Left renal cortex interstitium (tissue), 4 donors: ENCODE results near the gene ITGB7. TPM values are rescaled to one million over a fixed set of nuclear protein-coding genes. Genes with fewer than 3 reads are reported as not detected.

Source experiments
- DNase-seq, 4 donors: peaks; one replicate each; pipeline ENCODE4 v3.0.0-alpha.2; 2013; ENCODE audit warnings: low read depth in 4 of 4, low spot score in 2 of 4, missing footprints in 1 of 4
- polyA plus RNA-seq, 4 donors: library from polyadenylated mRNA; unstranded; fragments of 120-200 nt; gene quantifications; one replicate each; pipeline ENCODE4 v1.2.1, GENCODE V29; 2013; ENCODE audit not compliant: insufficient read length in 4 of 4

ITGB7 gene
- polyA plus RNA-seq, 4 donors, result 1.2 to 1.7 (median 1.3) TPM

DNA sequence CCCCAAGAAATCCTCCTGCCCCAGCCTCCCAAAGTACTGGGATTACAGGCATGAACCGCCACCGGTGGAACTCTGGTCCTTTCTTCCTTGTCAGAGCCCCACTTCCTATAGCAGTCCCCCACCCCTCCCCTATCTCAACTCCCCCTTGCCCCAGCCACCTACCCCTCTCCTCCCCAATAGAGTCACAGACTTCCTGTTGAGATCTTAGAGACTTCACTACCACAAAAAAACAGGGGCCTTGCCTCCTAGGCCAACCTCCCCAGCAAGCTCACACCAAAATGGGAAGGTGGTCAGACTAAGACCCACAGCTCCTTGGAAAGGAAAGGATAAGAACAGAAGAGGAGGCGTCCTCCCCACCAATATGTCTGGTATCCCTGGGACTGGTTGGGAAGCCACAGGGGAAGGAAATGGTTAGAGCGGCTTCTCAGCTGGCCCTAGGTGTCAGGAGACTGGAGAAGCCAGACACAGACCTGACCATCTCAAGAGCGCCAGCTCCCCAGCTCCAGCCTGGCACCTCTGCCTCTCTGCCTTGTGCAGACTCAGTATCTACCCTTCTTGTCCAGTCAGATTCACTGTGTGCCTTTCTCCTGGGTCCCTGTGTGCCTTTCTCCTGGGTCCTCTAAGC, 8.5 kb downstream of the ITGB7 start:
- no peak for DNase-seq

DNA sequence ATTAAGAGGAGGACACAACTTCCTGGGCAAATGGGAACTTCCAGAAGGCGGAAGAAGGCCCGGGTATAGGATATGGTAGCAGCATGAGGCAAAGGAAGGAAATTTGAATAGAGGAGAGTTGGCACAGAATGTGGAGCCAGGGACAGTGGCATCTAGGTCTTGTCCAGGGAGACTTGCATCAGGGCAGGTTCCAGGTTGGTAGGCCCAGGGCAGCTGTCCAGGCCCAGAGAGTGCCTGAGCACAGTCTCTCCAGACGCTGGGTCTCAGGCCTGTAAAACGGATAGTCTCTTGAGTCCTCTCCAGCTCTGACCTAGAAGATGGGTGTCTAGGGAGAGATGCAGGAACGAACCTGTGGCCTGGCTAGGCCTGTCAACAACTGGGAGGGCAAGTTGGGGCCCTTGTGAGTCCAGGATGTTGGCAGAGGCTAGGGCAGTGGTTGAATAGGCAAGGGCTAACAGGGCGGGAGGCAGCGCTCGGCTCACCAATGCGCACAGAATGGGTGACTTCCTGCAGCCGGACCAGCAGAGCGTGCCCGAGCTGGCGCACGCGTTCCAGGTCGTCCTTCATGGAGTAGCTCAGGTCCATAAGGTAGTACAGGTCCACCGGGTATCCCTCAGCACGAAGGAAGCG, 9.9 kb downstream of the ITGB7 start:
- no peak for DNase-seq

DNA sequence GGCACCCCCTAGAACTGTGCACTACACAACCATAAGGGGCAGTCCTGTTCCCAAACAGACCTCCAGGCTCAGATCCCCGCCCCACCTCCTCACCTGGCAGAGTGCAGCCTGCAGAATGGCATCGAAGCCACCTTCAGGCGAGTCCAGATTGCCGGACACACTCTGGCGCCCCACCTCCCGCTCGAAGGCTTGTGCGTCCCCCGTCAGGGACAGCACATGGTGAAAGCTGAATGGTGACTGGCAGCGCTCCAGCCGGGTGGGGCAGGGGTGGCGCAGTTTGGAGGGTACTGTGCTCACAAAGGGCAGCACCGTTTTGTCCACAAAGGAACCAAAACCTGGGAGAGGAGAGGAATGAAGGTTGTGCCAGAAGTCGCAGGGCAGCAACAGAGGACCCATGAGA, 10.6 kb downstream of the ITGB7 start:
- no peak for DNase-seq

DNA sequence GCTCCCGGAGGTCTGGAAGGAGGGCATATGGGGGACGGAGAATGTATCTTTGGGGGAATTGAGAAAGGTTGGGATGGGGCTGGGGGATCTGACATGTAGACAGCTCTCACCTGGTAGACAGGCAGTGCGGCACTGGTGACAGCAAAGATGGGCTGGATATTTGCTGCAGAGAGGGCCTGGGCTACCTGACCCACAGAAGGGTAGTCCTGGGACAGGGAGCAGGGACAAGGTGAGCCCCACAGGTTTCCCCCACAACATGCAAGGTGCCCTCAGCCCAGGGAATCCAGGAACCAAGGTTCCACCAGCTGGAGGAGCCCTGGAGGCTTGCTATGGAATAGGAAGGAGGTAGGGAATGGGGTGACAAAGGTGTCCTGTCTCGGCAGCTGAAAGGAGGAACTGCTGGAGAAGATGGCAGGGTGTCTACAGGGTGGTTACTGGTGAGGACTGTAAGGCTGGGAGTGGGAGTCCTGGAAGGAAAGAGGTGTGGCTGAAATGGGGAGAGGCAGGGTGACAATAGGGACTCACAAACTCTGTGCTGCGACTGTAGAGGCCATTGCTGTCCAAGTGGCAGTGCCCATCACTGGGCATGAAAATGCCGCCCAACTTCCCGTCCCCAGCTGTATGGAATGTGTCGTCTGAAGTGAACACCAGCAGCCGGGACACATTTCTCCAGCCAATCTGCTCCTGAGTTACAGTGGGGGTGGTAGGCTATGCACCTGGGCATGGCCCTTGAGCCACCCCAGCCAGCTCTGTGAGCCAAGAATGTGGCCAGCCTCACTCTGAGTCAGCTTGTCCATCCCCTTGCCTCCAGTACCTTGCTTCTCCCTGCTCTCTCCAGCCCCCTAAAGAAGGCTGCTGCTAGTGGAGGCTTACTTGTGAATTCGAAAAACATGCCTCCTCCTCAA, 11.3 kb downstream of the ITGB7 start:
- no peak for DNase-seq

DNA sequence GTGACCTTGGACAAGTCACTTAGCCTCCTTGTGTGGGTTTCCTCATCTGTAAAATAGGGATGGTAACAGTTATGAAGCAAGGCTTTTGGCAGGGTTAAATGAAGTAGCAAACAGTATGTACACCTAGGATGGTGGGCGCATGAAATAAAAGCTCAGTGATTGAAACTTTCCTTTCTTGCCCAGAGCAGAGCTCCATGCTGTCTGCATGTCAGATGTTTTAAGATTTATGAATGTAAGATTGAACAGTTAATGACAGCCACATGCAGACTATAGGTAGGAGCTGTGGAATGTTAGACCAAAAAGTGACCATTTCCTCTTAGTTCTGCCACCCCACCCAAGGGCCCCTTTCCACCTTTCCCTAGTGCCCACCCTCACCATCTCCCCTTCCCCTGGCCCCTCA, 12.1 kb downstream of the ITGB7 start:
- no peak for DNase-seq

DNA sequence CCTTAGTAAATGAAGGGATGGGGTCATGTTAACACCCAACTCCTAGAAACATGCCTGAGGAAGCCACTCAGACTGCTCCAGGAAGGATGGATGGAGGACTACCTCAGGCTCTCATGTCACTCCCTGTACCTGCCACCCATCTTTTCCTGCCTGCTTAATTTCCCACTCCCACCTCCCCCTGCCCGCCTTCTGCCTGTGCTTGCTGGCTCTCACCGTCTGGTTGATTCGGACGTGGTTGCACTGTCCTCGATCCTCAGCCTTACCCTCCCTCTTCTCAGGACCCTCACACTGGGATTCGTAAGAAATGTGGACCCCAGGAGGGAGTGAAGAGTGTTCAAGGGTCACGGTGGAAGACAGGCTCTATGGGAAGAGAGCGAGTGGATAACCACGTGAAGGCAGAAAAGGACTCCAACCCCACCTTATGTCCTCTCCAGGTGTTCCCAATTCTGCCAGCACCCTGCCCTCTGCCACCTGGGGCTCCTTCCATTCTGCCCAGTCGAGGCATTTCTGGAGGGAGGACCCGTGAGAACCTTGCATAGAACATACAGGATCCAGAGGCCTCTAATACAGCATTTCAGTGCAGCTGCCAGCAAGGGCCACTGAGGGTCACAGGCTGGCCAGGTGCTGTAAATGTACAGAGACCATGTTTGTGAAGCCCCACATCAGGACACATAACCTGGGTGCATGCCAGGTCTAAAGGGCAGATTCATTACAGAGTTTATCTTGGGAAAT, 12.9 kb downstream of the ITGB7 start:
- DNase-seq, result no peak

DNA sequence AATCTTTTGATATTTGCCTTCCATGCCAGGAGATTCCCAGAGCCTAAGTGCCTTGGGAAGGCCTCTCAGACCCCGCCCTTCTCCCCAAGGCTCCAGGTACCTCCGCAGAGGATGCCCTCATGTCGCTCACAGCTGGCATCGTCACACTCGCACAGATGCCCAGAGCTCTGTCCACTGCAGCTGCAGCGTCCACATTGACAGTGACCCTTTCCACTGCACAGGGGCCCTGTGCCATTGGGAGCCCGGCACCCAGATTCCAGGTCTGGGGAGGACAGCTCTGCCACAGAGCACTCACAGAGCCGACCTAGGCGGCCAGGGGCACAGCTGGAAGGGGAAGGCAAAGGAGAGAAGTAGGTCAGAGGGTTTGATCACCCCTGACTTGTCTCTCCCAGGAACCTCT, 14.0 kb downstream of the ITGB7 start:
- no peak for DNase-seq

DNA sequence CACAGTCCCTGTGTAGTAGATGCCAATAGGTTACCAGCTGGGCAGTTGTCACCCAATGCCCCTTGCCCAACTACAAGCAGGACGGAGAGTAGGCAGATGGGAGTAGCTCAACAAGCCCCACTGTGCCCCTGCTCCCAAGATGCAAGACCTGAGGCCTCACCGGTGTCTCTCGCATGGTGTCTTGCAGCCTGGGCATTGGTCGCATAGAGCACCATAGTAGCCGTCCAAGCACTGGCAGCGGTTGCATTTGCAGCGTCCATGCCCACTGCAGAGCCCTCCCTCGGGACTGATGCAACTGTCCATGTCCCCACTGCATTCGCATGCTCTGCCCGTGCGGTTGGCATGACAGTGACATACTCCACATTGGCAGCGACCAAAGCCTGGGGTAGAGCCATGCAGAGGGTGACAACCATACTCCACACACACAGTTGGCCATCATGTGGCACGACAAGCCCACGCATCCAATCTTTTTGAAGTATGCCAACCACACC, 14.5 kb downstream of the ITGB7 start:
- DNase-seq, result no peak

DNA sequence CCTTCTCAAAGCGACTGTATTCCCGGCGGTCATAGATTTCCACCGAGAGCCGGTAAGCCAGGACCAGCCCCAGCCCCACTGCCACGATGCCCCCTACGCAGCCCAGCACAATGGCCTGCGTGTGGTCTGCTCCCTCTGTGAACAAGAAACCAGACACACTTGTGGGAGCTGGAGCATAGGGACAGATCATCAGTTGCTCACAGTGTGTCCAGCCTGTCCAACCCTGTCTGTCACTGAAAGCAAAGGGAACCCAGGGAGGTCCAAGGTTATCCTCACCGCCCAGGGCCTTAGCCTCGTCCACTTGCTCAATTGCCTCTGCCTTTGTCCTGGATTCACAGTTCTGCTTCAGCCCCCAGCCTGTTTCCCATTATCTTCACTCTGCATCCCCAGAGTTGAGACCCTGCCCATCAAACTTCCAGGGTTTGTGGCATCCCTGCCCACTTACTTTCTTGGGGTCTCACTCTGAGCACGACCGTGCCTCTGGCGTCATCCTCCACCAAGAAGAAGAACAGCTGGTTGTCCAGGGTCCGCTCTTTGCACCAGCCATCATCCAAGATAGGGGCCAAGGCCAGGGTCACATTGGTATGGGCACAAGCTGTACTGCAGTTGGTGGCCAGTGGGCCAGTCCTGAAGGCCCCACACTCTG, 15.0 kb downstream of the ITGB7 start:
- no peak for DNase-seq

DNA sequence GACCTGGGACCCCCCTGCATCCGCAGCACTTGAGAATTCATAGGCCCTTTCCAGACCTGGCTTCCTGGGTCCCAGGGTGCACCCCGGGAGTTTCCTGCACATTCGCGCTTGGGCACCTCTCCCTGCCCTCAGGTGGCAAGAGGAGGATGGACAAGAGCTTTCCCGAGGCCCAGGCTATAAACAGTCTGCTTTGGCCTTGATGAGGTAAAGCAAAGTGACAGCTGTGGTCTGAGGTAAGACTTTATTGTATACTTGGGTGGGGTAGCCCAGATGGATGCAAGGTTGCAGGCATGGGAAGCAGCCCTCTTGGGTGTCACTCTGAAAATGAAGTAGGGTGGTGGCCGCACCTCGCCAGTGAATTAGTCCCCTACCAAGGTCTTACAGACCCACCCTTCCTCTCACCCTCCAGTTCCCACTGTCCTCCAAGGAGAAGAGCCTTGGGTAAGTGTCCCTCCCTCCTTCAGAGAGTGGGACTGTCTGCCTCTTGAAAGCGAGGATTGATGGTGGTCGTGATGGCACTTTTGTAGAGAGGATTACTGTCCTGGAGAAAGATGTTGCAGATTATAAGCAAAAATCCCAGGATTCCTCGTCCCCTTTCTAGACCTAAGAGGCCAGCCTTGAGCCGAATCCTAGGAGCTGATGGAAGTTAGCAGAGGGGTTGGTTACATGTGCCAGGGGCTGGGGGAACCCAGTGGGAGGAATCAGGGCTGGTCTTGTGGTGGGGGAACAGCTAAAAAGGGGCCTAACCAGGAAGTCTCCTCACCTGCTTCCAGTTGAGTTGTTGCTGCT, 15.8 kb downstream of the ITGB7 start:
- no peak for DNase-seq

DNA sequence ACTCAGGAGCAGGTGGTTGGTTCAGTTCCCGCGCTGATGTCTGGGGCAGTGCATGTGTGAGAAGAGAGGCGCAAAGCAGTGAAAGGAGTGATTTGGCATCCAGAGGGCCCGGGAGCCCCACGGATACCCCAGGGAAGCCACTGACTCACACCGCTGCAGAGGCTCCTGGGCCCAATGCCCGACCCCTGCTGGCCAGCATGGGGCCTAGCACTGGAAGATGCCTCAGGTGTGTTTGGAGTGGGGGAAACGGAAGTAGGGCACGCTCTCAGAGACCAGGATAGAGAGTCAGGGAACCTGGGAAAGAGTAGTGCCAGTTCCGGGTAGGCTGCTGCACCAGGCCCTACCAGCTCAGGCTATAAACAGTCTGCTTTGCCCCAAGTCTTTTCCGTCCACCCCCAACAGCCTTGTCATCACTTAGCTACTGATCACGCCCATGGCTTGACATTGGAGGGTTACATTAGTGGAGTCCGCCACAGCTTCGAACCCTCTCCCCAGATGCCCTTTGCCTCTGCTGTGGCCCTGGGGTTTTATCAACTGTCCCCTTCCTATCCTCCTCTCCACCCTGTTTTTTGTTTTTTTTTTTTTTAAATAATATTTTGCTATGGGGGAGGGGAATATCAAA, 16.8 kb downstream of the ITGB7 start:
- no peak for DNase-seq

DNA sequence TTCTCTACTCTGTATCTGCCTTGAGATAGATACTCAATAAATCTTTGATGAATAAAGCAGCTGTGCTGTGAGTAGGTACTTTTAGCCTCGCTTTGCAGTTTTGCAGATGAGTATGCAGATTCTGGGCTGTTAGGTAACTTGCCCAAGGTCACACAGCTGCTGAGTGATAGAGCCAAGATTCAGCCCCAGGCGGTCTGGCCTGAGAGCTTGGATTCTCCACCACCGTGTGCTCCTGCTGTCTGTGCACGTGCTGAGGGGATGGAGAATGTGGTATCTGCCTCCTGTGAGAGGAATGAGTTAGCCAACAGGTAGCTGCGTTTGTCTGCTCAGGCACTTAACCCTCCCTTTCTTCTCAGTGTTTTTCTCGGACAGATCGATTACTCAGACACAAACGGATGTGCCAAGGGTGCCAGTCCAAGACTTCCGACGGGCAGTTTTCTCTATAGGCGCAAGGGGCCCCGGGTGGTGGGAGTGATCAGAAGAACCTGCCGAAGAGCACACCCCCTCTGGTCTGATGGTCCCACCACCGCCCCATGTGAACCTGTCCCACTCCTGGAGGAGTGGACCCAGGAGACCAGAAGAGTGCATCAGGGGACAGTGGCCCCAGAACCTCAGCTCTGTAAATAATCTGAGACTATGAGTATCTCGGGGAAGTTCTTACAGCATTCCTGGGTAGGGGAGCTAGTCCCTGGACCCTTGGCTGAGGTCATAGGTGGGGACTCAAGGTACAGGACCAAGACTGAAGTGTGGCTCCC, 19.7 kb downstream of the ITGB7 start:
- DNase-seq, result no peak

DNA sequence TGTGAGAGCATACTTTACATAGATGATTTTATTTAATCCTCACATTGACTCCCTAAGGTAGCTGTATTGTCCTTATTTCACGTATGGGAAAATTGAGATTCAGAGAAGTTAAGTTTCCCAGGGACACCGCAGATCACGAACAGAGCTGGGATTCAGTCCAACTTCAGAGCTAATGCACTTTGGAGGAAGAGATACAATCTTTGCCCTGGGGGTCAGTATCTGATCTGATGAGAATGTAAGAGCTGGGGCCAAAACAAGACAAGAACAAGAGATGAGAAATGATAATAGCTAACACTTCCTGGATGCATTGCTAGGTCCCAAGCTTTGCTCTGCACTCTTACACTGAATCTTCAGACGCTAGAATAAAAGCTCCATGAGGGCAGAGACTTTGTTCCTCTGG, 20.3 kb downstream of the ITGB7 start:
- no peak for DNase-seq

DNA sequence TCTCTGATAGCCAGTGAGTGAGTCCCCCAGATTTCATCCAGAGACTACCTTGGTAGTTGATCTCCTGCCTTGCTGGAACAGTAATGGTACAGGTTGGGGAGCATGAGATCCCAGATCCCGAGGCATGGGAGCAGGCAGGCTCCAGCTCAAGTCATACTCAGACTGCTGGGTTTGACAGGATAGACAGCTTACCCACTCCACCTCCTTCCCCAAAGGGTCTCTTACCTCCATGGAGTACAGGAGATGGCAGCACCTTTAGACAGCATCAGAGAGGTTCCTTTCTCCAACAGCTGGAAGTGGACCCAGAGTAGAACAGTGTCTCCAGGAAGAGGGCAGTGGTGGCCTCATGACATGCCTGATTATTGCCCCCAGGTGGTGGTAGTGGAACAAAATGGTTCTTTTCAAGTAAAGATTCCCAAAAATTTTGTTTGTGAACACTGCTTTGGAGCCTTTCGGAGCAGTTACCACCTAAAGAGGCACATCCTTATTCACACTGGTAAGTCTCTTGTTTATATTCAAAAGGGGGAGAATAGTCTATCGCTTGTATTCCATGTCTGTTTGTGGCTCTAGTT, 21.4 kb downstream of the ITGB7 start:
- DNase-seq, result no peak

DNA sequence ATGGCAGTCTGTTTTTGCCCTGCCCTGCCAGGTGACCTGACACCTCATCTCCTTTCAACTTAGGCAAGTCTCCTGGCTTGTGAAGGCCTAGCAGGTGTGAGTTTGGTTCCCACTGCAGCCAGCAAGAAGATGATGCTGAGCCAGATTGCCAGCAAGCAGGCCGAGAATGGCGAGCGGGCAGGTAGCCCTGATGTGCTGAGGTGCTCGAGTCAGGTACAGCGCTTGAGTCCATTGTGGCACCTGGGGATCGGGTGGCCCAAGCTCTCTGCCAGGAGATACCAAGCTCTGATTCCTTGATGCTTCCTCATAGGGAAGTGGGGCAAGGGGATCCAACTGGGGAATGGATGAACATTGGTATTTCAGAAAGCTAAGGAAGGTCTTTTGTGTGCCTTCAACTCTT, 22.2 kb downstream of the ITGB7 start:
- no peak for DNase-seq

DNA sequence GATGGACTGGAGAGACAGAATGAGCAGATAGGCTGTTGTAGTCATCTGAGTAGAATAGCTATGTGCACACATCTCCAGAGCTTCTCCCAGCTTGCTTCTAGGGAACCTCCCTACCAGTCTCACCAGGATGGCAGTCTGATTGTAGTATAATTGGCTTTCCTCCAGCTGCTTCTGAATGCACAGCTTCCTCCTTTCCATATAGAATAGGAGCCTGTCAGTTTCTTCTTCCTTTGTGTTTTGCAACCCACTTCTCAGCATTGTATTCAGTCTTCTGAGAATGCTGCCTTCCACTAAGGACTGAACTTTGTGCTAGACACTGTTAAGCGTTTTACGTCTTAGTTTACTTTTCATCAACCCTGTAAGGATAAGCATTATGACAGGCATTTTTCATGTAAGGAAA, 24.1 kb downstream of the ITGB7 start:
- DNase-seq, result no peak

DNA sequence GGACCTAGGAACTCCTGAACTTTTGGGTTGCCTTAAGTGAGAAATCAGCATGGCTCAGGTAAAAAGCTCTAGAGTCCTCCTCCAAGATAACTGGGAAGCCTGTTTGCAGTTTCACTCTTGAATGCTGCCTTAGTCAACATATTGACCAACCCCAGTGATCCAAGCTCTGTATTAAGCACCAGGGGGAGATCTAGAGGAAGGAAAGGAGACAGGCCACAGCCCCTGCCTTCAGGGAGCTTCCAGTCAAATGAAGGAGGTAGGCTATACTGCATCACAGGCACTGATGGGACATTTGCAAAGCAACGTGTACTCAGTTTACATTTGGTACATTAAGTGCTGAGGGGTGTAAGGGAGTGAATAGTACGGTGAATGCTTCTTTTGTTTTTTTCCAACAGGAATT, 25.1 kb downstream of the ITGB7 start:
- no peak for DNase-seq
